Stimulated activated CD4-positive, alpha-beta T cell treated with anti-CD3 and anti-CD28 coated beads, Interleukin-15, amount 100 ng/mL, for 24 hours (primary cell): ENCODE data around the gene MGAT4A.

Experiments used
- DNase-seq: peaks from one replicate; pipeline ENCODE4 v3.0.0-alpha.2; 2020

The MGAT4A gene

GRCh38 chr2:98731041-98731893 lies at the start of gene MGAT4A:
MGAT4A (minus strand) TSS chr2:98731132; CDS start chr2:98726332, 4,800 bp downstream.
- peak; percentile 85 for DNase-seq

- no peak for DNase-seq
Measured at GRCh38 chr2:98778741-98779483, 48.0 kb upstream of the MGAT4A start.

GRCh38 chr2:98778151-98778550 lies 47.2 kb upstream of the MGAT4A start:
- DNase-seq = no peak

- no peak for DNase-seq
Measured at GRCh38 chr2:98777710-98778109, 46.8 kb upstream of the MGAT4A start.

GRCh38 chr2:98777076-98777475 lies 46.1 kb upstream of the MGAT4A start:
- DNase-seq = no peak

GRCh38 chr2:98776136-98776535 lies 45.2 kb upstream of the MGAT4A start:
- no peak for DNase-seq

- no peak for DNase-seq
Measured at GRCh38 chr2:98775146-98775986, 44.4 kb upstream of the MGAT4A start.

GRCh38 chr2:98773907-98774306 lies 43.0 kb upstream of the MGAT4A start:
- no peak for DNase-seq

- DNase-seq = no peak
Measured at GRCh38 chr2:98773169-98773568, 42.2 kb upstream of the MGAT4A start.

- no peak for DNase-seq
Measured at GRCh38 chr2:98772536-98772935, 41.6 kb upstream of the MGAT4A start.

- DNase-seq = peak; percentile 62
Measured at GRCh38 chr2:98771721-98772524, 41.0 kb upstream of the MGAT4A start.

GRCh38 chr2:98771264-98771663 lies 40.3 kb upstream of the MGAT4A start:
- DNase-seq = no peak

- DNase-seq = peak; percentile 34
Measured at GRCh38 chr2:98769784-98770183, 38.9 kb upstream of the MGAT4A start.

- no peak for DNase-seq
Measured at GRCh38 chr2:98769114-98769476, 38.2 kb upstream of the MGAT4A start.

- peak; percentile 46 for DNase-seq
Measured at GRCh38 chr2:98768384-98769113, 37.6 kb upstream of the MGAT4A start.

GRCh38 chr2:98764499-98764898 lies 33.6 kb upstream of the MGAT4A start:
- no peak for DNase-seq

GRCh38 chr2:98763209-98763951 lies 32.4 kb upstream of the MGAT4A start:
- no peak for DNase-seq

GRCh38 chr2:98761909-98762308 lies 31.0 kb upstream of the MGAT4A start:
- DNase-seq = no peak

GRCh38 chr2:98761267-98761781 lies 30.4 kb upstream of the MGAT4A start:
- peak; percentile 81 for DNase-seq

- DNase-seq = no peak
Measured at GRCh38 chr2:98759827-98760625, 29.1 kb upstream of the MGAT4A start.
